K562 (cell line): ENCODE data around the gene LRP6. TPM values are rescaled to one million over a fixed set of nuclear protein-coding genes. Genes with fewer than 3 reads are reported as not detected.

Experiments
- ATAC-seq: fragments of 200-7000 bp; cut with Tn5 transposase; 3 replicates; pipeline ENCODE4 v1.9.1; 2020; ENCODE audit warnings: moderate library complexity
- BruUV-seq: library from RNA; stranded (reverse); fragments of 400-500 nt; replicated peaks from 2 replicates; lab custom pipeline; 2021; lab: Mats Ljungman, UMichigan
- CTCF ChIA-PET: fragments of 300-600 bp; formaldehyde crosslinking; extraction: SDS; loops from one replicate; lab custom pipeline; 2021; ENCODE audit warnings: low intra/inter-chr PET ratio; lab: Yijun Ruan, JAX
- POLR2A ChIA-PET: fragments of 300-600, 350-650 bp; sonication (Branson Sonifier 250); formaldehyde crosslinking; extraction: SDS; loops from one replicate; lab custom pipeline; 2021; ENCODE audit warnings: antibody characterized with exemption, inconsistent platforms; lab: Yijun Ruan, JAX
- DNase-seq, 4 experiments: peaks; one replicate each; pipeline versions ENCODE4 v3.0.0 to v3.0.0-alpha.2; 2011 to 2018; ENCODE audit warnings: low spot score in 3 of 4, mixed read lengths in 3 of 4; ENCODE audit errors: extremely low read depth in 1 of 4
- FAIRE-seq: peaks from 2 replicates; lab custom pipeline; 2011; peaks lifted over from hg19 to GRCh38; lab: Jason Lieb, UNC
- H2AFZ ChIP-seq: 2 replicates; pipeline ENCODE4 v1.6.0; 2011; ENCODE audit warnings: low read depth, low read length, control low read depth, inconsistent platforms
- H3K27ac ChIP-seq: fragments of 200-600 bp; 3 replicates; pipeline ENCODE4 v1.8.0; 2011; ENCODE audit warnings: low read depth, mild to moderate bottlenecking, control low read depth, inconsistent platforms, low read length, moderate library complexity, mixed read lengths; ENCODE audit errors: extremely low read depth
- H3K27me3 ChIP-seq, 2 experiments: fragments of 300-600 bp in 1 of 2; 2 replicates in 1 of 2; 3 replicates in 1 of 2; pipeline versions ENCODE4 v1.6.0 to v1.8.0; 2011; ENCODE audit warnings: inconsistent platforms in 2 of 2, low read length in 2 of 2, mild to moderate bottlenecking in 1 of 2, mixed read lengths in 1 of 2, moderate library complexity in 1 of 2; ENCODE audit not compliant: control insufficient read depth in 2 of 2, insufficient read depth in 2 of 2
- H3K36me3 ChIP-seq: fragments of 300-600 bp; 3 replicates; pipeline ENCODE4 v1.8.0; 2011; ENCODE audit warnings: mild to moderate bottlenecking, low read length, inconsistent platforms; ENCODE audit not compliant: control insufficient read depth, insufficient read depth
- H3K4me1 ChIP-seq, 2 experiments: fragments of 200-600 bp in 1 of 2; replicated peaks in 1 of 2; 2 replicates in 1 of 2; 3 replicates in 1 of 2; pipeline versions ENCODE4 v1.5.1 to v1.8.0; 2011; ENCODE audit warnings: inconsistent platforms in 2 of 2, low read length in 2 of 2, mild to moderate bottlenecking in 1 of 2, mixed read lengths in 1 of 2, moderate library complexity in 1 of 2; ENCODE audit not compliant: control insufficient read depth in 2 of 2, insufficient read depth in 2 of 2
- H3K4me2 ChIP-seq: 2 replicates; pipeline ENCODE4 v1.6.1; 2011; ENCODE audit warnings: low read length, control low read depth, inconsistent platforms, mixed read lengths; ENCODE audit not compliant: insufficient read depth
- H3K4me3 ChIP-seq: fragments of 200-600 bp; sonication (generic), shearing (Covaris generic); 2 replicates; pipeline ENCODE4 v1.5.1; 2016; ENCODE audit warnings: control low read depth, inconsistent platforms
- H3K79me2 ChIP-seq: fragments of 200-600 bp; 3 replicates; pipeline ENCODE4 v1.8.0; 2011; ENCODE audit warnings: low read length, inconsistent platforms; ENCODE audit not compliant: control insufficient read depth, insufficient read depth
- H3K9ac ChIP-seq, 2 experiments: 2 replicates each; pipeline versions ENCODE4 v1.6.0 to v1.6.1; 2011; ENCODE audit warnings: low read depth in 2 of 2, low read length in 2 of 2, control low read depth in 1 of 2, inconsistent platforms in 1 of 2, mild to moderate bottlenecking in 1 of 2, mixed read lengths in 1 of 2; ENCODE audit not compliant: insufficient read depth in 1 of 2
- H3K9me1 ChIP-seq: one replicate; pipeline ENCODE4 v1.6.0; 2011; ENCODE audit warnings: inconsistent platforms, mild to moderate bottlenecking, low read length, moderate library complexity; ENCODE audit not compliant: control insufficient read depth, insufficient read depth
- H3K9me3 ChIP-seq: replicated peaks from 2 replicates; pipeline ENCODE4 v1.5.1; 2011; ENCODE audit warnings: low read depth, low read length, inconsistent platforms; ENCODE audit not compliant: control insufficient read depth, insufficient read depth
- H4K20me1 ChIP-seq: replicated peaks from 2 replicates; pipeline ENCODE4 v1.6.1; 2011; ENCODE audit warnings: low read length, inconsistent platforms, mixed read lengths; ENCODE audit not compliant: control insufficient read depth, insufficient read depth
- DNMT1 ChIP-seq: fragments of 450-650 bp; IDR thresholded peaks from 2 replicates; pipeline ENCODE4 v1.6.1; 2016; ENCODE audit warnings: antibody characterized with exemption, mild to moderate bottlenecking
- E2F3 ChIP-seq: fragments of 250-450 bp; sonication (Bioruptor Pico); IDR thresholded peaks from 2 replicates; pipeline ENCODE4 v1.4.0; 2020; ENCODE audit warnings: mild to moderate bottlenecking
- ELF1 ChIP-seq: fragments of 200-800 bp; sonication (Bioruptor generic); IDR thresholded peaks from 2 replicates; pipeline ENCODE4 v1.6.1; 2016; ENCODE audit warnings: missing genetic modification characterization, missing compliant biosample characterization
- ESRRA ChIP-seq: fragments of 450-650 bp; IDR thresholded peaks from 2 replicates; pipeline ENCODE4 v1.6.1; 2014; ENCODE audit warnings: low read depth, mild to moderate bottlenecking, moderate library complexity, borderline replicate concordance
- KDM1A ChIP-seq, 2 experiments: fragments of 450-650 bp; IDR thresholded peaks; 2 replicates each; pipeline ENCODE4 v1.6.1; 2016; ENCODE audit warnings: mild to moderate bottlenecking in 2 of 2
- LARP7 ChIP-seq: fragments of 450-650 bp; IDR thresholded peaks from 2 replicates; pipeline ENCODE4 v1.6.1; 2016
- RAD21 ChIP-seq, 2 experiments: fragments of 250-450 bp in 1 of 2; fragments of 450-650 bp in 1 of 2; sonication (Bioruptor Pico) in 1 of 2; formaldehyde crosslinking in 1 of 2; IDR thresholded peaks in 1 of 2; conservative IDR thresholded peaks in 1 of 2; 2 replicates each; pipeline versions ENCODE4 v1.4.0 to v1.8.0; 2020 to 2022; ENCODE audit warnings: mild to moderate bottlenecking in 2 of 2, moderate library complexity in 1 of 2
- ZNF316 ChIP-seq: fragments of 450-650 bp; IDR thresholded peaks from 2 replicates; pipeline ENCODE4 v1.6.1; 2016
- ZNF551 ChIP-seq: fragments of 250-450 bp; sonication (Bioruptor Pico); IDR thresholded peaks from 2 replicates; pipeline ENCODE4 v1.5.0; 2021; ENCODE audit warnings: mild to moderate bottlenecking, moderate library complexity
- whole genome bisulfite sequencing: fragments of 100-300 bp; shearing (Covaris generic); methylation state at CpG from one replicate; pipeline ENCODE4 v1.1.6; 2016; ENCODE audit warnings: low coverage, mixed read lengths; ENCODE audit not compliant: insufficient coverage; ENCODE audit errors: missing lambda C conversion rate; 5-methylcytosine and 5-hydroxymethylcytosine counted together
- in situ Hi-C: fragments of 300-500 bp; cut with MboI; formaldehyde crosslinking; loops from 4 replicates; pipeline ENCODE4 v1.15.0; 2018; ENCODE audit warnings: inconsistent platforms, mixed read lengths
- intact Hi-C: fragments of 100-400 bp; cut with micrococcal nuclease; formaldehyde crosslinking; loops from 2 replicates; pipeline ENCODE4 v1.14.2; 2022
- polyA plus RNA-seq, 8 experiments: library from polyadenylated mRNA; depleted of rRNA in 4 of 8; stranded (reverse) in 5 of 8; unstranded in 3 of 8; fragments of >200 nt; fragmentation: Nextera tagmentation in 2 of 8; fragmentation: Illumina TruSeq in 1 of 8; extraction: Ambion mirVana in 2 of 8; extraction: Trizol in 1 of 8; gene quantifications; 2 replicates each; pipeline versions ENCODE4 v1.2.1 to v1.2.3, GENCODE V29; 2011 to 2014; ENCODE audit warnings: inconsistent platforms in 1 of 8, missing spikeins in 1 of 8
- total RNA-seq, 7 experiments: library from RNA; depleted of rRNA in 6 of 7; stranded (reverse); fragments of >200 nt in 6 of 7; fragmentation: Illumina TruSeq in 2 of 7; extraction: Trizol in 2 of 7; gene quantifications; 2 replicates each; pipeline versions ENCODE4 v1.2.1 to v1.2.3, GENCODE V29; 2011 to 2021; ENCODE audit warnings: low replicate concordance in 1 of 7
- TF ChIP-seq, protein P1 (sequence below): fragments of 450-650 bp; formaldehyde crosslinking; IDR thresholded peaks from 2 replicates; pipeline ENCODE4 v1.4.0; 2022; ENCODE audit warnings: mild to moderate bottlenecking, moderate library complexity

Gene LRP6
- total and polyA plus RNA-seq, 9 of the 15 experiments (the other 6 are each of a cell fraction or from before 2014, with no cell fraction given) = 3.0 to 17.0 (median 10.8) TPM

DNA sequence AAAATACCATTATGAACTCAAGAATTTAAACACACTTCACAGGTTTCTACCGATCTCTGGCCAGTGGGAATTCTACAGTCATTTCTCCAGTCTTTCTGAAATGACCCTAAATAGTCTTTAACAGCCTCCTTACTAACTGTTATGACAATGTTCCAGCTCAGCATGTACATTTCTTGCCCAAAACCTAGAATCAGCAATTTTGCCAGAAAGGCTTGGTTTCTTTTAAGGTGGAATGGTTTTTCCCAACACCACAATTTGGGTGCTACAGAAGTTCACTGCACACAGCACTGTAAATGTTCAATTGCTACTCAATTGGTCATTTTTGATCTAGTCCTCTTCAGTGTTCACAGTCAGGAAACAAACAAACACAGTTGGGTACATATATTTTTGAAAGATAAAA lies 69.7 kb downstream of the LRP6 start:
- peaks cover 1 to 7% of the 10 kb centered on the region in 2 experiments; a peak in 3 of 5 replicates for H3K4me1 ChIP-seq
- intact Hi-C loops = loop anchor here (10.0 kb wide), 1 partner anchor 68 kb away; the partner anchor contains the start of gene LRP6
- H2AFZ ChIP-seq = no peak overlapping the region
- TF ChIP-seq ESRRA (no peak), ELF1 (tag) (no peak), ZNF551 (CRISPR knock-in tag) (no peak), RAD21 (CRISPR knock-in tag; conservative IDR thresholded peaks at IDR 0.05 in 1 of 2, IDR thresholded peaks at IDR 0.05 in 1 of 2) (no peak), DNMT1 (no peak), ZNF316 (no peak), E2F3 (CRISPR knock-in tag) (no peak), KDM1A (IDR thresholded peaks at IDR 0.05) (no peak), LARP7 (no peak)
- TF ChIP-seq, protein P1, sequence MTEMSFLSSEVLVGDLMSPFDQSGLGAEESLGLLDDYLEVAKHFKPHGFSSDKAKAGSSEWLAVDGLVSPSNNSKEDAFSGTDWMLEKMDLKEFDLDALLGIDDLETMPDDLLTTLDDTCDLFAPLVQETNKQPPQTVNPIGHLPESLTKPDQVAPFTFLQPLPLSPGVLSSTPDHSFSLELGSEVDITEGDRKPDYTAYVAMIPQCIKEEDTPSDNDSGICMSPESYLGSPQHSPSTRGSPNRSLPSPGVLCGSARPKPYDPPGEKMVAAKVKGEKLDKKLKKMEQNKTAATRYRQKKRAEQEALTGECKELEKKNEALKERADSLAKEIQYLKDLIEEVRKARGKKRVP (CRISPR knock-in tag) = no peak
- no peak overlapping the region for H3K9ac ChIP-seq
- no peak overlapping the region for H3K4me2 ChIP-seq
- ChIA-PET CTCF (no interaction called here), POLR2A (no interaction called here)
- BruUV-seq = no TSS peak
- H3K79me2 ChIP-seq = peaks cover 18% of the 10 kb centered on the region
- no peaks in the 10 kb centered on the region for H4K20me1 ChIP-seq
- 0% methylated on average over 1 of the region's 1 CpG for WGBS
- no peaks in the 10 kb centered on the region for H3K27me3 ChIP-seq
- 0 out of 2 replicates have a peak, but pooled peaks cover 2% of the 10 kb centered on the region for H3K9me3 ChIP-seq
- no peak for ATAC-seq
- no peak for DNase-seq
- H3K27ac ChIP-seq = no peak overlapping the region
- no peak overlapping the region for H3K4me3 ChIP-seq
- FAIRE-seq = no peak
- in situ Hi-C loops = no loop called here
- H3K9me1 ChIP-seq = no peaks in the 10 kb centered on the region
- peaks cover 10% of the 10 kb centered on the region for H3K36me3 ChIP-seq
